HG03066 (cell line): ENCODE data around the gene PKNOX2.

ENCODE experiments used
- ATAC-seq: cut with Tn5 transposase; IDR thresholded peaks from one replicate; pipeline ENCODE4 v1.9.1; 2021; ENCODE audit warnings: low read depth; ENCODE audit not compliant: unreplicated experiment

The PKNOX2 gene

GRCh38 chr11:125426818-125427528 lies 262.4 kb downstream of the PKNOX2 start:
- ATAC-seq: no peak

DNA sequence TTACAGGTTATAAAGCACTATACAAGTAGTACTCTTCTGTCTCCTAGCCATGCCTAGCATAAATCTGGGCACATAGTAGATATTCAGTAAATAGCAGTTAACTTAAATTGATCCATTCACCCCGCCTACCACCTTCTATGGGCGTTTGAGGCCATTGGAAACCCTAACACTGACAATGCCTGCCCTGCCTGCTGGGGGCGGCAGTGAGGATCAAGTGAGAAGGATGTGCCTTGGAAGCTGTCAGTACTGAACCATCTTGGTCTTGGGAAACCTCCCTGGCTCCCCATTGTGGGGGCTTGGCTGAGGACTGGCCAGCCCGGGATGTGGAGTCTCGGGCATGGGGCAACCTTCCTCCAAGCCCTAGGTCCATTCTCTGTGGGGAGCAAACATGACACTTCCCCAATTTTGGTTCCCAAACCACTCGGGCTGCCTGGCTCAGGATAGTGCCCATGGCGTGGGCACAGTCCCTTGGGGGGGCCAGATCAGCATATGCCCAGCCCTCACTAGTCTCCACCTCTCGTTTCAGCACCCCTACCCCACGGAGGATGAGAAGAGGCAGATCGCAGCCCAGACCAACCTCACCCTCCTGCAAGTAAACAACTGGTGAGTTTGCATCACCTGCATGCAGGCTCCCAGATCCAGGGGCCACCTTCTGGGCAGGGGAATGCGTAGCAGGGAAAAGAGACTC lies 264.1 kb downstream of the PKNOX2 start:
- no peak for ATAC-seq

- ATAC-seq: no peak
Measured at GRCh38 chr11:125429174-125429707, 264.7 kb downstream of the PKNOX2 start.

- no peak for ATAC-seq
Measured at GRCh38 chr11:125429807-125430678, 265.5 kb downstream of the PKNOX2 start.

GRCh38 chr11:125431009-125431408 lies 266.5 kb downstream of the PKNOX2 start:
- no peak for ATAC-seq

DNA sequence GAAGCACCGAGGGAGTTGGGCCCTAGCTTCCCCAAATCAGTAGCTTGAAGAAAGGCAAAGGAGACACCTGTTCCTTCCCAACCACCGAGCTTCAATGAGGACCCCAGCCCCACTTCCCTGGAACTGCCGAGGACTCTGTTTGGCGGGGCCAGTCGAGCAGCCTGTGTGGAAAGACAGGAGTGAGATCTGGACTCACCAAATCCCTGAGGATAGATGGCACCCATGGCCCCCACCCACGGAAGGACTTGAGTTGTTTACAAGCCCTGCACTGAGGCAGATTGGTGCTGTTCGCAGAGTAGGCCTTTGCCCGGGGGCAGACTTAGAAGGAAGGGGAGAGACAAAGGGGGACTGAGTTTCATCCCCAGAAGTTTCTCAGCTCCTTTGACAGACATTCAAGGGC lies 266.9 kb downstream of the PKNOX2 start:
- ATAC-seq: no peak

DNA sequence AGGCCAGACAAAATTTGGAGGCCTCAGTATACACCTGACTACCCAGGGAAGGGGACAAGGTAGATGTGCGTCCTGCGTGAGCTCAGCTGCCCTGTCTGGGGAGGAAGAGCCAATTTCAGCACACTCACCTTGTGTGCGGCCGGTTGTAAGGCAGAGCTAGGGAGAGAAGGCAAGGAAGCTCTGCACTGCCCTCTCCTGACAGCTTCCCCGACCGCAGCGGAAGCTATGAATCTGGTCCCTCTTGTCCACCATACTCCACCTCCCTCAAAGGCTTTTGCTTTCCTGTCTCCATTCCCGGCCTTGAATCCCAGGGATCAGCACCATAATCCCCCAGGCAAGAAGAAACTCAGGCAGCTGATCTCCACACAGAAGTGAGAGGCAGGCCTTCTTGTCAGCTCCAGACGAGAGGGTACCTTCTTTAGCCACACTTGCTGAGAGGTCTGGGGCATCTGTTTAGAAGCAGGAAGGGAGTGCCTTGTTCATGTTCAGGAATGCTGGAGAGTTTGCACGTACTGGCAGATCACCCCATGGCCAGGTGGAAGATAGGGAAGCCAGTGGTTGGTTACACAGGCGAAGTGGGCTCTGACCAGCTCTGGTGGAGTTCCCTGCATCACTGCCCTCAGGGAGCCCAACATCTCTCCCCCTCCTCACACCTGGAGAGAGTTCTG lies 269.0 kb downstream of the PKNOX2 start:
- ATAC-seq: peak; percentile 76

DNA sequence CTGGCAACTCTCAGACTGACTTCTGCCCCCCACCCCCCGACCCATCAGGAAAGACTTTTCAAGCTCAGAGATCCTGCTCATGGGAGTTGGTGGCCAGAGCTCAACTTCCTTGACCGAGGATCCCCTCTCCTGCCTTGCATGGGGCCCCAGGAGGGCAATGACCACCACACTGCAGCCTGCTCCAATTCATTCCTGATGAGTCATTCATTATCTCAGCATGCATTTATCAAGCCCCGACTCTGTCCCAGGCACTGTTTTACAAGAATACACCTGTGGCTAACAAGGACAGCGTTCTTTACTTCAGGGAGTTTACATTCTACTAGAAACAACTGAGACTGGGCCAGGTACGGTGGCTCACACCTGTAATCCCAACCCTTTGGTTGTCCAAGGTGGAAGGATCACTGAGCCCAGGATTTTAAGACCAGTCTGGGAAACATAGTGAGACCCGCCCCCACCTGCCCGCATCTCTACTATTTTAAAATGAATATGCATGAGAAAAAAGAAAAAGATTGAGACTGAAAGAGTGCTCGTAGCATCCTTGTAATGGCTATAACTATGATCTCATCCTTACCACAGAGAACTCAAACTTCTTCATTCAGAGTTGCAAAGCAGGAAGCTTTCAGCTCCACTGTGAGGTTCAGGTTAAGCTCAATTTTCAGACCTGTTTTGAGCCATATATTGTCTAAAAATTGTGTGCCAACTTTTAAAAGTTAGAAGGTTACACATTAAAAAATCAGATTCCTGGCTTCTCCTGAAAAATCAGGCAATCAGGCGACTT lies 271.1 kb downstream of the PKNOX2 start:
- no peak for ATAC-seq

DNA sequence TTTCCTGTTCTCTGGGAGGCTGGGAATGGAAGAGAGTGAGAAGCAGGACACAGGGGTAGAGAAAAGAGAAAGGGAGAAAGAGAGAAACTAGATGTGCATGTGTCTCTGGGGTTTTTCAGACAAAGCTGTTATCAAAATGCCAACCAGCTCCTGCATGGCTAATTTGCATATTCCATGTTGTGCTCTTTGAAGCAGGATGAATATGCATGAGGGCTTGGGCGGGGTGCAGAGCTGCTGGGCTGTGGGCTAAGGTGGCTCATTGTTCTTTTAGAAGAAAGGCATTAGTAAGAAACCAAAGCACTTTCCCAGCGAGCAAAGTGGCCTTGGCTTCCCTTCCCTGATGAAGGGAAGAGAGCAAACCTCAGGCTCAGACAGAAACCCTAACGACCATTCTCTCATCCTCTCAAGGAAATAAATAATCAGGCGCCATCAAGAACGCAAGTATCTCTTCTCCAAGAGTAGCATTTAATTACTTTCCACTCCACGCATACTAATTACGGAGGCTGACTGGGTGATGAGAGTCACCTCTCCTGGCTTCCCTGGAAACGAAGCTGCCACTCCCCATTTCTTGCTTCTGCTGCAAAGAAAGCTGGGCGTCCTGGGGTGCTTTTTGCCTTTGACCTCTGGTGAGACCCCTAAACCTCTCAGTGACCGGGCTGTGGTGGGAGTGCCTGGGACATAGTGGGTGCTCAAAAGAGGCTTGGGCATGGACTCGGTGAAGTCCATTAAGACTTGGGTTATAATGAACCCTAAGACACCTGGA lies 277.3 kb downstream of the PKNOX2 start:
- no peak for ATAC-seq

GRCh38 chr11:125442946-125443345 lies 278.4 kb downstream of the PKNOX2 start:
- ATAC-seq: no peak

- ATAC-seq: no peak
Measured at GRCh38 chr11:125443767-125444311, 279.3 kb downstream of the PKNOX2 start.

DNA sequence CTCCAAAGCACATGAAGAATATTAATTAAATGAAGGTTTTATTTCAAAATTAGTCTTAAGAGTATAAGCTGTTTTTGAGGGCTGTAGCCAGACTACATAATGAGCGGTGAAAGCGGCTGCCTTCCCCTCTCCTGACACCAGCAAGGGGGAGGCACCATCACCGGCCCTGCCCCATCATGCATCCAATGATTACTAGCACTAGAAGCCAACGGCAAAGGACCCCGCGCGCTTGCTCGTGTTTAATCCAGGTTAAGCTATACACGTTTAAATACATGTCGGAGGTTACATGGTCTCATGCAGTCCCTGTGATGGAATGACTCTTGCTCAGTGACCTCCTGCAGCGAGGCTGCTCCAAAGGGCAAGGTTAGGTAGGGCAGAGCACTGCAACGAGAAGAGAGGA lies 281.2 kb downstream of the PKNOX2 start:
- ATAC-seq: no peak

- no peak for ATAC-seq
Measured at GRCh38 chr11:125446279-125446678, 281.7 kb downstream of the PKNOX2 start.

- no peak for ATAC-seq
Measured at GRCh38 chr11:125447721-125448120, 283.2 kb downstream of the PKNOX2 start.

GRCh38 chr11:125448136-125448535 lies 283.6 kb downstream of the PKNOX2 start:
- no peak for ATAC-seq

DNA sequence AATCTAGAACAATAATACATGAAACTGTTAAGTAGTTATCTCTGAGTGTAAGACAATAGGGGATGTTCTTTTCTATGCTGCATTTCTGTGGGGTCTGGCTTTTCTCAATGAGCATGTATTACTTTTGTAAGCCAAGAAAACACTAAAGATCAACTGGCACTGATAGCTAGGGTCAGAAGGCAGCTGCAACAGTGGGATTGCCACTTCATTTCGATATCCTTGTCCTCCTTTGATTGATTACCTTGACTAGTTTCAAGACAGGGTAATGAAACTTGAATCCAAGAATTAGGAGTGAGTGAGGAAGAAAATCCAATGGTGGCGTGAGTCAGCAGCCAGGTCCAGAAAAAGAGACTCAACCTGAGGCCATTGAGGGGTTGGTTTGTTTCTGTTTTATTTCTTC lies 285.0 kb downstream of the PKNOX2 start:
- no peak for ATAC-seq

DNA sequence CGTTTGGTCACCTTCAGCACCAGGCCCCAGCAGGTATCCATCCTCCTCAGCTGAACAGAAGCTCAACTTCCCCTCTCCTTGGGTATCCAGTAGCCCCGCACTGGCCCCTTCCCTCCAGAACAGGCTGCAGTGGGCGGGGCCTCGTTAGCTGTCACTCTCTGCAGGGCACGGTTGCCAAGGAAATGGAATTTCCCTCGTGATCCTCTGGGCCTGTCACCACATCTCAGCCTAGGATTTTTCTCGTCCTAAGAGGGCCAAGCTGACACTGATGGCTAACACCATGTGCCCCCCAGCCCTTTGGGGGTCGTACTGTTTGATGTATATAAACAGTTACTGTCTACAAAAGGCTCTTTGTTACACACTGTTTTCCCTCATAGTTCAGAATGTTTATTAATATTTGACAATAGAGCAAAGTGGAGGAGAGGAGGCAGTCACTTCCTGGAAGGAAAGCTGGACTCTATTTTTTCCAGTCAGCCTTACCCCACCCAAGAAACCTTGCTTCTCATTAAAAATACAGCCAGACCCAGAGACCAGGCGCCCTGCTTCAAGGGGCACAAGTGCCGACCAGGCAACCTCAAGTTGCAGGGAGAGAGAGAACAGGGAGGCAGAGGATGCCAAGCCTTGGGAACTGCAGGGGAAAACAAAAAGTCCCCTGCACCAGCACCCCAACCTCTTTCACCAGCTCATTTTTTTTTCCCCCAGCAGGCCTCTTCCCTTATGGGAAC lies 287.0 kb downstream of the PKNOX2 start:
- no peak for ATAC-seq

DNA sequence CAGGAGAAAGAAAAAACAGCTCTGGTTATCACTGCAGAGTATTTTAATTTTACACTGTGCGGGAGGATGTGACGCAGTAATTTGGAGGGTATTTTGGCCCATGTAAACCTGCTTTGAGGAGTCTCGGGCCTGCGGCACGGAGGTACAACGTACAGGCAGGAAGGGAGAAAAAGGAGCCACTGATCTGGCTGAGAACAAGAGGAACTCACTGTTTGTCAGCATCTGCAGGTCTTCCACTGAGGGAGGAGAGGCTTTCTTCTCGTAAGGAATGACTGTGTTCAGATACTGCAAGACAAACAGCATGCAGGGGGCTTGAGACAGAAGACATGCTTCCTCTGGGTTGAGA lies 287.5 kb downstream of the PKNOX2 start:
- ATAC-seq: no peak
